Measurements from ENCODE around the gene P4HB.

P4HB gene

DNA sequence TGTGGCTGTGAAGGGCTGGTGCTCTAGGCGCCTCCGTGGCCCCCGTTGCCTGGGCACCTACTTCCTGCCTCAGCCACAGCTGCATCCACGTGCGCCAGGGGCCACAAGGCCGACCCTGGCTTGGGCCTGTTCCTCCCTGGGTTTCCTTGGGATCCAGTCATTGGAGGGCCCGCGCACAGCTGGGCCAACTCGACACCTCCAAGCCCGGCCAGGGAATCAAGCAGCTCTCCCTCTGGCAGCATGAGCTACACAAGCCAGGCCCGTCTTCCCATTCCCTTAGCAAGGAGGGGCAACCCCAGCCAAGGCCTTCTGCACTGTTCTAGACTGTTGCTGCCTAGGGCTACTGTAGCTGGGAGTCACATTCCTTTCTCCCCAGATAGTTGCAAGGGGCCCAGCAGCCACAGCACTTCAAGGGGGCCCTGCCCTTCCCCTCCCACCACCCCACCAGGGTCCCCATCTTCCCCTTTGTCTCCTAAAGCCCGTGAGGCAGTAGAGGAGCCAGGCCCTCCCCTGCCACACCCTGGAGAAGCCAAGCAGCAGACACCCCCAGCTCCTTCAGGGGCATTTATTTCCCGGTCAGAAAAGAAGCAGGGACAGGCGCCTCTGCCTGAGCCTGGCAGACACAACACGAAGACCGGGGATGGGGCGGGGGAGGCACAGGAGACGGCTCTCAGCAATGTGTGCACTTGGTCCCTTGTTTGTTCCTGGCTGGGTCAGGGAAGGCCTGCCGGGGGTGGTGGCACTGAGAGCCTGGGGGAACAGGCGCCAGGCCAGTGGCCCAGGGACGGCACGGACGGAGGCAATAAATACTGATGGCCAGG, 7.0 kb upstream of the P4HB start:
- TF ChIP-seq, protein P1, sequence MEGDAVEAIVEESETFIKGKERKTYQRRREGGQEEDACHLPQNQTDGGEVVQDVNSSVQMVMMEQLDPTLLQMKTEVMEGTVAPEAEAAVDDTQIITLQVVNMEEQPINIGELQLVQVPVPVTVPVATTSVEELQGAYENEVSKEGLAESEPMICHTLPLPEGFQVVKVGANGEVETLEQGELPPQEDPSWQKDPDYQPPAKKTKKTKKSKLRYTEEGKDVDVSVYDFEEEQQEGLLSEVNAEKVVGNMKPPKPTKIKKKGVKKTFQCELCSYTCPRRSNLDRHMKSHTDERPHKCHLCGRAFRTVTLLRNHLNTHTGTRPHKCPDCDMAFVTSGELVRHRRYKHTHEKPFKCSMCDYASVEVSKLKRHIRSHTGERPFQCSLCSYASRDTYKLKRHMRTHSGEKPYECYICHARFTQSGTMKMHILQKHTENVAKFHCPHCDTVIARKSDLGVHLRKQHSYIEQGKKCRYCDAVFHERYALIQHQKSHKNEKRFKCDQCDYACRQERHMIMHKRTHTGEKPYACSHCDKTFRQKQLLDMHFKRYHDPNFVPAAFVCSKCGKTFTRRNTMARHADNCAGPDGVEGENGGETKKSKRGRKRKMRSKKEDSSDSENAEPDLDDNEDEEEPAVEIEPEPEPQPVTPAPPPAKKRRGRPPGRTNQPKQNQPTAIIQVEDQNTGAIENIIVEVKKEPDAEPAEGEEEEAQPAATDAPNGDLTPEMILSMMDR (IDR thresholded peaks at IDR 0.05; ENCODE audit: low read depth, low read length, missing control alignments) = no peak
- no peak for DNase-seq (ENCODE audit: low read depth)
- H3K4me3 ChIP-seq (ENCODE audit: low read depth, low read length) = no peak overlapping the region

DNA sequence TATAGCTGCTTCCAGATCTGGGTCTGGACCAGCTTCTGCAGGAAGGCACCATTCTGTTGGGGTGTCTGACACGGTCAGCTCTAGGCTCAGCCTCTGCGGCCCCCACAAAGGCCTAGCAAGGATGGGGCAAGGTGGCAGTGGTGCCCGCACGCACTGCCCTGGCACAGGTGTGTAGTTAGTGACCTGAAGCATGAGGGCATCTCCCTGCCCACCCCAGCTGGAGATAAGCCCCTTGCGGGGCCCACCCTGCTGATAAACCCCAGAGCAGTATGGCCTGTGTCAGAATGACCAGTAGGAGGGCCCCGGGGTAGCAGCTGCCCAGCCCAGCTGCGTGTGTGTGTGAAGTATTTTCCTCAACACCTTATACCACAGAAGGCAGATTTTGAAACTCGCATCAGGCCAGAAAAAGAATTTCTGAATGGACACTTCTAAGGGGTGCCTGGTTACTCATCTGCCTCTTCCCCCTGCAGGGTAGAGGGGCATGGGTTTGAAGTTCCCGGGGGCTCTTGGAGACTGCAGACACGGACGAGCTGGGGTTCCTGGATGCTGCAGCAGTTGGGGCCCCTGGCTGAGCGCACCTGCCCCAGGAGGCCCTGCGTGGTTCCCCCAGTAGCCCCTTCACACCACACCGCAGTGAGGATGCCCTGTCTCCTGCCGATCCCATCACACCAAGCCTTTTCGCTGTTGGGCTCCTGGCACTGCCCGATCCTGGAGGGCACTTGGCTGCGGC, 6.3 kb upstream of the P4HB start:
- DNase-seq (ENCODE audit: low read depth) = no peak
- H3K4me3 ChIP-seq (ENCODE audit: low read depth, low read length) = no peak overlapping the region

DNA sequence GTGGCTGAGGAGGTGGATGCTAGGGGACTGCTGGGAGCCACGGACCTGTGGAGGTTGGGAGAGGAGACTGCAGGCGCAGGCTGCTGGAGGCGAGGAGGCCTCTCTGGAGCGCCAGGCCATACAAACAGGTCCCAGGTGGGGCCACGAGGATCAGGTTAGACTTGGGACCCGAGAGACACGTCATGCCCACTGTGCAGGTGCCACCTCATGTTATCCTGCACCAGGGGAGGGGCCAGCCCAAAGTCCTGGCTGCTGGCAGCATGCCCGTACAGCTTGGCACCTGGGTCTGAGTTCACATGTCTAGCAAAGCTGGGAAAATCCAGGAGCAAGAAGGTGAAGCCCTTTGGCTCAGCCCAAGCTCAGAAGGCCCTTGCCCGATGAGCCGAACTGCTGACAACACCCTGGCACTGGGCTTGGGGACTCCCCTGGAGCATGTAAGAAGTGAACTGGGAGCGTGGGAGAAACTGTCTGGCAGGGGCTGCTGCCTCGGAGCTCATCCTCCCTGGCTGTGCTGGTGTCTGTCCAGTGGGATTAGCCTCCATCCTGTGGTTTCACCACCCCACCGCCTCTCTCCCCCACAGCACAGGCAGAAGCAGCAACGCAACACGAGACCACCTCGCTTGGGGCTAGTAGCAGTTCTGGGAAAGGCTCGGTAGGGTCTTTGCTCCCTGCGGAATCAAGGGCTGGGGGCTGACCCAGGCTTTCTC, 5.6 kb upstream of the P4HB start:
- DNase-seq (ENCODE audit: low read depth) = no peak
- H3K4me3 ChIP-seq (ENCODE audit: low read depth, low read length) = no peak overlapping the region
- TF ChIP-seq, protein P1 (IDR thresholded peaks at IDR 0.05; ENCODE audit: low read depth, low read length, missing control alignments) = no peak

More for the DNA sequence above, 6.3 kb upstream of the P4HB start:
- TF ChIP-seq, protein P1 (IDR thresholded peaks at IDR 0.05; ENCODE audit: low read depth, low read length, missing control alignments) = no peak

DNA sequence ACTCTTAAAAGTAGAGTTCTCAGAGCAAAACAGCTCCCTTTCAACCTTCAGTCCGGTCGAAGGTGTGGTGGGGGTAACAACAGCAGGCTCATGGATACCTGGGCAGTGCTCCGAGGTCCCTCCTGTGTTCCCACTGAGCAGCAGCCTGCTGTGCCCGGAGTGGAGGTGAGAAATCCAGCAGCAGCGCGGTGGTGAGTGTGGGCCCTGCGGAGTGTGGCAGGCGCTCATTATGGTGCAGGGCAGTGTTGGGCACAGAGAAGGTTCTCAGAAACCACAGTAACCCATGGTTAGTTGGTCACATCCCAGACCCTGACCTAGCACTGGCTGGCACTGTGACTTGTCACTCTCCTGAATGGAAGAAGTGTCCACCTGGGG, 5.0 kb upstream of the P4HB start:
- DNase-seq (ENCODE audit: low read depth) = no peak
- TF ChIP-seq, protein P1 (IDR thresholded peaks at IDR 0.05; ENCODE audit: low read depth, low read length, missing control alignments) = no peak
- H3K4me3 ChIP-seq (ENCODE audit: low read depth, low read length) = no peak overlapping the region

DNA sequence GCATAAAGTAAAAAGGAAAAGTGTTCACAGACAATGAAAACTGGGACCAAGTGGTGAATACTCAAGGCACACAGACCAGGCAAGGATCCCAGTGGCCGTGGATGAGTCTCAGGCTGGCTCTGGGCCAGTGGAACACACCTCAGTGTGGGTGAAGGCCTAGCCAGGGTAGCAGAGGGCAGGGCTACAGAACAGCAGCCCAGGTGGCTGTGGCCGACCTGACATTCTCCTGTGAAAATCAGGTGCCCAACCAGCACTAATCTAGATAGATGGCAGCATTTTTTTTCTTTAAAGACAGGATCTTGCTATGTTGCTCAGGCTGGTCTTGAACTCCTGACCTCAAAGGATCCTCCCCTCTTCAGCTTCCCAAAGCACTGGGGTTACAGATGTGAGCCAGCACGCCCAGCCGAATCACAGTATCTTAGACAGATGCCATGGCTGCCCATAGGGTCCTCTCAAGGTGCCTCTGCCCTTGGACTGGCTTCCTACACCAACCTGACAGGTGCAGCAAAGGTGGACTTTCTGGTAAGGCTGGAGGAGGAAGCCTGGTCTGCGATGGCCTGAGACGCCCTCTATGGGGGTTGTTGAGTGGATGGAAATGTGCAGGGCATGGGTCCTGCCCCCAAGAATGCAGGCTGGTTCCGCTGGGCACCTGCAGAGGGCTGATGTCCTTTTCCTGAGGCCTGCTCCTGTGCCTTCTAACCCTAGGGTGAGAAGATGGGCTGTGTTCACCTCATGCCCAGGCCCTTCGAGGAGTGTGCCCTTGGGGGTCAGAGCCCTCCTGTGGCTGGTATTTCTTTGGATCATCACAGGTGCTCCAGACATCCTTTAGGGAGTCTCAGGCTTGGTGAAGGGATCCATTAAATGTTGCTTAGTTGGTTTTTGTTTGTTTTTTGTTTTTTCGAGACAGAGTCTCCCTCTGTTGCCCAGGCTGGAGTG, 3.8 kb upstream of the P4HB start:
- TF ChIP-seq, protein P1 (IDR thresholded peaks at IDR 0.05; ENCODE audit: low read depth, low read length, missing control alignments) = no peak
- DNase-seq (ENCODE audit: low read depth) = no peak
- H3K4me3 ChIP-seq (ENCODE audit: low read depth, low read length) = no peak overlapping the region

DNA sequence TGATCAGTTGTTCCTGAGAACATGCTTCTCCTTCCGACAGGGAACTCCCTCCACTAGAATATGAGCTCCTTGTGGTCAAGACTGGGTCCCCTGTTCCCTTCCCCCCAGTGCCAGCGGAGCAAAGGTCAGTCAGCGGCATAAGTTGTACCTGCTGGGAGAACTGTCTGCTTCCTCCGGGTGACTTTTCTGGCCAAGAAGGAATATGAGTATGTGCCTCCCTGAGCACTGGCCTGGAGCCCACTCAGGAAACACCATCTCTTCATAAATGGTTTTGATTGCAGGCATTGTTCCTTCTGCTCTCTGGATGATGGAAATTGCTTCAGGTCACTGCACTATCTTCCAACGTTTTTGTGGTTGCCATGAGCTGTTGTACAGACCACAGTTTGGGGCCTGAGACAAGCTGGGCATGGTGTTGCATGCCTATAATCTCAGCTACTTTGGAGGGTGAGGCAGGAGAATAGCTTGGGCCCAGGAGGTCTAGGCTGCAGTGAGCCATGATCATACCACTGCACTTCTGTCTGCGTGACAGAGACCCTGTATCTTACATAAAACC, 2.9 kb upstream of the P4HB start:
- no peak for DNase-seq (ENCODE audit: low read depth)
- no peak overlapping the region; the same call in 1 of the 2 replicates for H3K4me3 ChIP-seq (ENCODE audit: low read depth, low read length)
- TF ChIP-seq, protein P1 (IDR thresholded peaks at IDR 0.05; ENCODE audit: low read depth, low read length, missing control alignments) = no peak

Measured in GM12864 (cell line).